Mammary epithelial cell (primary cell): ENCODE results near the gene ANKRD60.

ENCODE experiments used
- CTCF ChIP-seq, 2 donors: IDR thresholded peaks in 1 of 2; conservative IDR thresholded peaks in 1 of 2; 2 replicates each; pipeline ENCODE4 v1.5.1; 2011 to 2012; ENCODE audit warnings: inconsistent platforms in 2 of 2, low read length in 2 of 2, mild to moderate bottlenecking in 2 of 2, control low read depth in 1 of 2, low read depth in 1 of 2; ENCODE audit not compliant: insufficient read depth in 1 of 2; ENCODE audit errors: extremely low read depth in 1 of 2
- EZH2 ChIP-seq: IDR thresholded peaks from 2 replicates; pipeline ENCODE4 v1.6.1; 2012; ENCODE audit warnings: low read length, inconsistent platforms, borderline replicate concordance

- no peak for TF ChIP-seq CTCF (conservative IDR thresholded peaks at IDR 0.05 in 1 of 2, IDR thresholded peaks at IDR 0.05 in 1 of 2; ENCODE audit: extremely low read depth in 1 of 2, insufficient read depth in 1 of 2, low read depth in 1 of 2, low read length in 2 of 2)
- TF ChIP-seq EZH2 = no peak
These were observed 16.9 kb upstream of the ANKRD60 start for GRCh38 chr20:58245181-58245891.
